Left ventricle myocardium superior (tissue), 1 donor: Measurements from ENCODE around the gene DTYMK. TPM values are rescaled to one million over a fixed set of nuclear protein-coding genes. Genes with fewer than 3 reads are reported as not detected.
A peak's percentile ranks its signal among the peaks of the same experiment; 100 is the strongest.

Source experiments
- ATAC-seq: fragments of 200-7000 bp; cut with Tn5 transposase; one replicate; pipeline ENCODE4 v1.9.1; 2020; ENCODE audit warnings: mild to moderate bottlenecking, moderate library complexity
- DNase-seq: peaks from one replicate; pipeline ENCODE4 v3.0.0-alpha.2; 2020
- intact Hi-C: fragments of 100-400 bp; cut with micrococcal nuclease; formaldehyde crosslinking; loops from one replicate; pipeline ENCODE4 v1.11.0; 2022
- total RNA-seq: library from RNA; stranded (reverse); fragmentation: NEBNext Ultra II Directional; extraction: Animal tissue kit (Norgen Biotek cat#: 25700); gene quantifications from one replicate; pipeline ENCODE4 v1.2.1, GENCODE V29; 2021
- donor health status: DM: no; HTN: yes; CAD: no; lungs with severe emphysema.

Gene DTYMK
- total RNA-seq, 1 donor from 2014 or later: 10.5 TPM

- intact Hi-C loops: no loop called here
- peak; percentile 30 for ATAC-seq
- DNase-seq: peak; percentile 62
Measured at GRCh38 chr2:241636182-241637017, 50.2 kb downstream of the DTYMK start.

GRCh38 chr2:241635756-241636155, 50.9 kb downstream of the DTYMK start:
- intact Hi-C loops: no loop called here
- DNase-seq (no peak), ATAC-seq (no peak)

- no peak for DNase-seq
- intact Hi-C loops: no loop called here
Measured at GRCh38 chr2:241633561-241633960, 53.1 kb downstream of the DTYMK start.

GRCh38 chr2:241632478-241633325, 53.9 kb downstream of the DTYMK start:
- no peak for ATAC-seq
- no peak for DNase-seq

More at GRCh38 chr2:241633561-241633960, 53.1 kb downstream of the DTYMK start:
- no peak for ATAC-seq

GRCh38 chr2:241629762-241630435, 56.7 kb downstream of the DTYMK start:
- no peak for ATAC-seq
- intact Hi-C loops: no loop called here
- no peak for DNase-seq

More at GRCh38 chr2:241632478-241633325, 53.9 kb downstream of the DTYMK start:
- intact Hi-C loops: no loop called here

GRCh38 chr2:241627675-241628074, 58.9 kb downstream of the DTYMK start:
- intact Hi-C loops: no loop called here
- DNase-seq (no peak), ATAC-seq (no peak)

Other genes starting within 250 kb of the DTYMK start
- 99.3 TPM for gene STK25, start 178.2 kb downstream of the DTYMK start, total RNA-seq
- 3.6 TPM for gene BOK, start 128.1 kb downstream of the DTYMK start, total RNA-seq
- 84.5 TPM for gene THAP4, start 49.7 kb downstream of the DTYMK start, total RNA-seq
- gene ATG4B, start 49.1 kb downstream of the DTYMK start, total RNA-seq: 42.3 TPM
- 16.0 TPM for gene ING5, start 15.2 kb upstream of the DTYMK start, total RNA-seq
- 19.2 TPM for gene D2HGDH, start 47.8 kb upstream of the DTYMK start, total RNA-seq
- gene GAL3ST2, start 90.0 kb upstream of the DTYMK start, total RNA-seq: not detected
- gene NEU4, start 122.4 kb upstream of the DTYMK start, total RNA-seq: 0.52 TPM
- gene PDCD1, start 172.1 kb upstream of the DTYMK start, total RNA-seq: 1.4 TPM
- gene RTP5, start 182.9 kb upstream of the DTYMK start, total RNA-seq: not detected